ENCODE measurements around the gene SPOUT1. TPM values are rescaled to one million over a fixed set of nuclear protein-coding genes. Genes with fewer than 3 reads are reported as not detected.
A peak's percentile ranks its signal among the peaks of the same experiment; 100 is the strongest.

The SPOUT1 gene
- total and polyA plus RNA-seq, 2 of the 13 experiments (the other 11 are each of a cell fraction or from before 2014, with no cell fraction given): 39.0 to 45.8 TPM

- TF ChIP-seq ZNF781 (CRISPR knock-in tag; IDR thresholded peaks at IDR 0.05; ENCODE audit: borderline replicate concordance, not compliant biosample characterization): peak; percentile 4
- no peak for TF ChIP-seq CENPBD1 (CRISPR knock-in tag; IDR thresholded peaks at IDR 0.05; ENCODE audit: borderline replicate concordance, low read depth)
- TF ChIP-seq RFXAP (CRISPR knock-in tag; IDR thresholded peaks at IDR 0.05; ENCODE audit: borderline replicate concordance): peak; percentile 98
- peak; percentile 56; the same call in 1 of the 2 replicates for TF ChIP-seq ZNF83 (CRISPR knock-in tag; IDR thresholded peaks at IDR 0.05; ENCODE audit: borderline replicate concordance)
- 0 out of 2 replicates have a peak, but pooled peaks have one; percentile 63 for TF ChIP-seq AHR (CRISPR knock-in tag; IDR thresholded peaks at IDR 0.05)
- TF ChIP-seq ZBED4 (CRISPR knock-in tag; IDR thresholded peaks at IDR 0.05; ENCODE audit: borderline replicate concordance): peak; percentile 79
- peak; percentile 85 for TF ChIP-seq ZFP90 (CRISPR knock-in tag; IDR thresholded peaks at IDR 0.05; ENCODE audit: borderline replicate concordance)
- peak; percentile 86; the same call in 1 of the 2 replicates for TF ChIP-seq ZNF274 (CRISPR knock-in tag; IDR thresholded peaks at IDR 0.05)
- TF ChIP-seq ZNF713 (CRISPR knock-in tag; IDR thresholded peaks at IDR 0.05): no peak
- peak; percentile 89 for TF ChIP-seq SIN3B (IDR thresholded peaks at IDR 0.05; ENCODE audit: low read length)
- TF ChIP-seq ZNF275 (CRISPR knock-in tag; IDR thresholded peaks at IDR 0.05; ENCODE audit: borderline replicate concordance): no peak; the same call in 1 of the 2 replicates
- no peak for TF ChIP-seq SP1 (IDR thresholded peaks at IDR 0.05)
- peak; percentile 95 for TF ChIP-seq SP1 (CRISPR knock-in tag; IDR thresholded peaks at IDR 0.05)
- TF ChIP-seq FOXP1 (IDR thresholded peaks at IDR 0.05): no peak
- peak; percentile 35 for TF ChIP-seq FOXP1 (CRISPR knock-in tag; IDR thresholded peaks at IDR 0.05)
- peak; percentile 34; the same call in 1 of the 2 replicates for TF ChIP-seq NCOR1 (IDR thresholded peaks at IDR 0.05; ENCODE audit: borderline replicate concordance, low read length)
- 0 out of 2 replicates have a peak, but pooled peaks have one; percentile 52 for TF ChIP-seq ZNF709 (CRISPR knock-in tag; IDR thresholded peaks at IDR 0.05)
- TF ChIP-seq ZNF678 (CRISPR knock-in tag; IDR thresholded peaks at IDR 0.05): no peak
- TF ChIP-seq TEAD3 (CRISPR knock-in tag; optimal IDR thresholded peaks at IDR 0.05; ENCODE audit: borderline replicate concordance): peak; percentile 40
- TF ChIP-seq TFE3 (CRISPR knock-in tag; IDR thresholded peaks at IDR 0.05): peak; percentile 51; the same call in 1 of the 2 replicates
- TF ChIP-seq ZNF34 (CRISPR knock-in tag; IDR thresholded peaks at IDR 0.05; ENCODE audit: borderline replicate concordance): no peak
- TF ChIP-seq PHF21A (CRISPR knock-in tag; IDR thresholded peaks at IDR 0.05): peak; percentile 84
These were observed 57.7 kb downstream of the SPOUT1 start, which contains the start of gene ZER1 (continued) for GRCh38 chr9:128771745-128772519.
